AG08395 (cell line): Measurements from ENCODE around the gene RSPH3.
"Not testable (repeated sequence)": the region's sequence is repeated elsewhere in the genome, so short reads cannot be mapped to it uniquely, and the experiment has no call there.

Experiments used
- DNase-seq: peaks from one replicate; pipeline ENCODE4 v3.0.0; 2012; ENCODE audit warnings: mixed read lengths, low spot score

RSPH3 gene, protein sequence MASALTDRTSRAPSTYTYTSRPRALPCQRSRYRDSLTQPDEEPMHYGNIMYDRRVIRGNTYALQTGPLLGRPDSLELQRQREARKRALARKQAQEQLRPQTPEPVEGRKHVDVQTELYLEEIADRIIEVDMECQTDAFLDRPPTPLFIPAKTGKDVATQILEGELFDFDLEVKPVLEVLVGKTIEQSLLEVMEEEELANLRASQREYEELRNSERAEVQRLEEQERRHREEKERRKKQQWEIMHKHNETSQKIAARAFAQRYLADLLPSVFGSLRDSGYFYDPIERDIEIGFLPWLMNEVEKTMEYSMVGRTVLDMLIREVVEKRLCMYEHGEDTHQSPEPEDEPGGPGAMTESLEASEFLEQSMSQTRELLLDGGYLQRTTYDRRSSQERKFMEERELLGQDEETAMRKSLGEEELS

DNA sequence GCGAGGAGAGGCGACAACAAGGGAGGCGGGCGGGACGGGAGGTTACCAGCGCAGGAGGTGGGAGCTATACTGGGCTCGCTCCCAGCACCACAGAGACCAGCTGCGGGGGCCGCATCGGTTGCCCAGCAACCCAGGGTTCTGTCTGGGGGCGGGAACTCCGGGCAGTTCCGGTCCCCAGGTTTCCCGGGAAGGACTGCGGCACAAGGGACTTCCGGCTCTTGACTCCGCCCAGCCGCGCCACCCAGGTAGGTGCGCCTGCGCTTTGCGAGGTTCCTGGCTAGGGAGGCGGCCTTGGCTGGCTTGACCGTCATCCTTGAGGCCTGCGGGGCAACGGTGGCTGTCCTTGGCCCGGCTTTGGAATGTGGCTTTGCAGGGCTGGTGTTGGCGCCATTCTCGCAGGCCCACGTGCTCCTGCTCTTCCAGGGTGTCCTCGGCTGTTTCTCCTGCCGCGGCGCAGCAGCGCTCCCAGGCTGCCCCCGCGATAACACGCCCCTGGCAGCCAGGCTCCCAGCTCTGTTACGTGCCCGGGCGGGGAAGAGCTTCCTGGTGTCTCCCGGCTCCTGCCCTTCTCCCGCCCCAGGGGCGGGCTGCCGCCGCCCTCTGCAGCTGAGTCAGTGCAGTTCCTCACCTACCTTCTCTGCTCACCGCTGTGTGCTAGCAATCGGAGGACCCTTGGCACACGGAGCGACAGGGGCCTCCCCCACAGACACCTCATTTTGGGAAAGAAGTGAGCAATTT lies at the start of gene RSPH3:
Gene RSPH3 (minus strand): TSS at position 537 of the 738 bp plus-strand sequence. CDS start 652 bp downstream, outside the sequence.
- peak; percentile 97 for DNase-seq

DNA sequence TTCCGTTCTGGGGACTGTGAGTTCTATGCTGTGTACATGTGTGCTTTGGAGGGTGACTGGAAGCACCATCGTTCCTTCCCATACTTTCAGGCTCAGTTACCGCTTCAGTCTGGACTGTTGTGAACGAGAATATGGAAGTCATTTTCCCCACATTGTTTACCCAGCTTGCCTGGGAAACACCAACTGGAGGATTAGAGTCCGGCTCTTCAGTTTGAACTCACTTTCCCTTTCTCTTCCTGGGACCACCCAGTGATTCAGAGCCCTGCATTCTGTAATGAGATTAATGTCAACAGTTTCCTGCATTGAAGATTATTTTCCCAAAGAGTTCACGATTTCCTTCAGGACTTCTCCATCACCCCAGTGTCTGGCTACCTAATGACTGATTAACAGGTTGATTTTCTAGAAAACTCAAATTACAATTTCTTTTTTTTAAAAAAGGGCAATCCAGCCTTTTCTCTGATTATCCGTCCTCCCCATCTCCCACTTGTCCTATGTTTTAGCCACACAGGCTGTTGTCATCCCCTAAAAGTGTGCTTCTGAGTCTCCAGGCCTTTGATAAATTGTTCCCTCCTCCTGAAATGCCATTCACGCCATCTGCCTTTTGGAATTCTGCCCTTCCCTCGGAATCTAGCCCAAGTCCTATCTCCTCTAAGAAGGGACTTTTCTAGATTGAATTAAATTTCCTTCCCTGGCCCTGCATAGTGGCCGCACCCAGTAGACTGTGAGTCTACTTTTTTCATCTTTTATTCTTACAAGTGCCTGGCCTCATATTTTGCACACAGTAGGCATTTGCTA lies 48.1 kb upstream of the RSPH3 start:
- DNase-seq, result no peak

DNA sequence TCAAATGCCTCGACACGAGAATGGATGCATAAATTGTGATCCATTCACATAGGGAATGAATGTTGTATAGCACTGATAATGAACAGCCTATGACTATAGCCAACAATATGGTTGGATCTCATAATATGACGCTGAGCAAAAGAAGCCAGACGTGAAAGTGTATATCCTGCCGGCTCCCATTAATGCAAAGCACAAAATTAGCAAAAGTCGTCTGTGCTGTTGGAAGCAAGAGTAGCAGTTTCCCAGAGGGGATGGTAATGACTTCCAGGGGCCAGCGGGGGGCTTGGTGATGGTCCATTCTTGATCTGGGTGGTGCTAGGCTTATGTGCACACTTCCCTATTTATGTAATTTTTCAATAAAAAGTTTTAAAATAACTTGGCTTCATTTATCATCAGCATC lies 45.8 kb upstream of the RSPH3 start:
- no peak for DNase-seq

DNA sequence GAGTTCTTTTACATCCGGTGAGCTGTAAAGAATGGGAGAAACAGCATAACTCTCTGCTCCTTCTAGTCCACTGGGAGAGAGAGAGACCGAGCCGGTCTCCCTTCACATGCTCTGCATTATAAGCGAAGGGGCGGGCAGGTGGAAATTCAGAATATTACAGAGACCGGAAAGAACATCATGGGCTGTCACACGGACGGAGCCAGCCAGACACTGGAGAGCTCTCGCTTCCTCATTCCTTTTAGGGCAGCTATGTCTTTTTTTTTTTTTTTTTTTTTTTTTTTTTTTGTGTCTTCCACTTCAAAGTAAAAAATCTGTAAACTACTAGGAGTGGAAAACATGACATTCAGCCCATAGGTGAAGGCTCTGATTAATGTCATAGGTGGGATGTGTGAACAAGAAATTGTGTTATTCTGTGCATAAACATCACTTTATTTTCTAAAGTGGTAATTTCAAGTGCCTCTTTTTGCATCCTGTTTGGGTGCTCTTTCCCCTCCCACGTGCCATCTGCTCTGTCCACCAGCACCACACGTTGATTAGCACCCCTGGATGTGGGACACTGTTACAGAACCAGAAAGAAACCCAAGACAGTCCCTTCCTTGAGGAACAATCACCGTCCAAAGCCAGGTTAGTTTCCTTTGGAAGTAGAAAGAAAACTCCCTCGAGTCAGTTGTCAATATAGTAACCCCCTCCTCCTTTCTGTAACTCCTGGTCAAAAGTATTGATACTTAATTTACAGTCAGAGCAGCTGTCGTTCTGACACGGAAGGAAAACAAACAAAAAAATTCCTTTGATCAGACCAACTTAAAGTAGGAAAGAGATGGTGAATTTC lies 45.1 kb upstream of the RSPH3 start, which contains the start of gene TAGAP:
Gene TAGAP (minus strand): TSS at position 93 of the 829 bp plus-strand sequence. CDS start 845 bp downstream, outside the sequence.
- DNase-seq, result peak; percentile 44

DNA sequence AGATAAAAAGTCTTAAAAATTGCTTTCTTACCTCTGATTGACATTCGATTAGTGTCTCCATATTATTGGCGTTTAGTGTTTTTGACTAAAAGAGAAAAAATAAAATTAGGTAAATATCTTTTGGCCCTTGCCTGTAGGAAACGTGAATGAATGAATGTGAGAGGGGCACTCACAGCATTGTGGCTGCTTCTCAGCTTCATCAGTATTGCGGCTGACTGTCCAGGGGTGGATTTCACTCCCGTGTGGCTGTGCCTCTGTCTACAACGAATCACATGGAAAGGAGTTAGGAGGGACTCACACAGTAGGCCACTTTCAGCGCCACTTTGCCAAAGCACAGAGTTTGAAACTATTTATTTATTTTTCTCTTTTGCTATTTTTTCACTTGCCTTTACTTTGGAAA lies 43.9 kb upstream of the RSPH3 start:
- DNase-seq, result no peak

DNA sequence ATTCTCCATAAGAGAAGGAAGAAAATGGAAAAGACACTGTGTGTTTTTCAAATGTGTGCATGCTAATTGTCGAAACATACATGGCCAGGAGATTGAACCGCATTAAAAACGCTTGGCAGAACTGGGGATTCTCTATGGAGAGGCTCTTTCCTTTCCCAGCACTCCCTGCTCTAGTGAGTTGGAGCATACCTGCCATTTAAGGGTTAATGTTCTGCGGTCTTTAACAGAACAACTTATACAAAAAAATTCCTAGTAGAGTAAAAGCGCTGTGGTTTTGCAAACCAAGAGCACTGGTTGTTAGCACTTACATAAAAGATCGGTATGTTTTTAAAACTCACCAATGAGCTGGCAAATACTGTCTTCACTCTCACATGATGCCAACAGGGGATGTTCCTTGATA lies 43.2 kb upstream of the RSPH3 start:
- DNase-seq, result no peak

DNA sequence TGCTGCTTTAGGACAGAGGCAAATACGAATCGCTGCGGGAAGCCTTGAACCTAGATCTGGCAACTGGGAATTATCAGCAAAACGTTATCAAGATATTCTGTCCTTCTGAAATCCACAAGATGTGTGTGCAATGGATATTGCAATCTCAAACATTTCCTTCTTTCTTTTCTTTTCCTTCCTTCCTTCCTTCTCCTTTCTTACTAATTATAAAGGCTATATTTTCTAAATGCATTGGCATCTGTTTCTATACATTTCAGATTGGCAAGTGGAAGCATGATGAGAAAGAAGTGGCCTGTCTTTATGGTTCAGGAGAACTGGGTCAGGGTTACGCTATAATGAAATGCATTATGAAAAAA lies 42.8 kb upstream of the RSPH3 start:
- DNase-seq, result no peak

DNA sequence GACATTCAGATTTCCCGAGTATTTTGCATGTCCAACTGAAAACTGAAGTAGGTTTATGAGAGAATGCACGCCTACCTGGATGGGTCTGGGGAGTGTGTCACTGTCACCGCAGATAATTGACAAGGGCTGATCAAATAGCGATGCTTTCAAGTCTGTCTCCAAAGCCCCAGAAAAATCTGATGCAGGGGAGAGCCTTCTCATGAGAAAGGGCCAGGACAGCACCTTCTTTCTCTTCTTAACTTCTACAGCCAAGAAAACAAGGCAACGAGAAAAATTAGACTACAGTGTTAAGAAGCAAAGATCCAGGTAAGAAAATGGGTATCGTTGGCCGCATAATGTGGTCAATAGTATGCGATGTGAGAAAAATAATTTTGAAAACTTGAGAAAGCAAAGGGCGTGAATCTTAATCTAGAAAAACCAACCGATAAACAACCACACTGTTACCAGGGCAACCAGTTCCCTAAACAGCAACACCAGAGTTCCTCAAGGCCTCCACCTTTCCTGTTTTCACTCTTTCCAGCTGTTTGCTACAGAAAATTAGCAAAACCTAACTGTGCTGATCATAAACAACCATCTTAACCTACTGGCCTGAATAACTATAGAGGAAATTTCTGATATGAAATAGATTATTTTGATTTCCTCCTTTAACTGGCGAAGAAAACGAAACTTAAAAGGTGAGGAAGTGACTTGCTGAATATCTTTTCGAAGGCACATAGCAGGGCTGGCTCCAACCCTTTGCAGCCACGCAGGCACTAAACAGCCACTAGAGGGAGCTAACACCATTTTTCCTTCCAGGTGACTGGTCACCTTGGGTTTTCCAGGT lies 42.2 kb upstream of the RSPH3 start:
- peak; percentile 56 for DNase-seq

DNA sequence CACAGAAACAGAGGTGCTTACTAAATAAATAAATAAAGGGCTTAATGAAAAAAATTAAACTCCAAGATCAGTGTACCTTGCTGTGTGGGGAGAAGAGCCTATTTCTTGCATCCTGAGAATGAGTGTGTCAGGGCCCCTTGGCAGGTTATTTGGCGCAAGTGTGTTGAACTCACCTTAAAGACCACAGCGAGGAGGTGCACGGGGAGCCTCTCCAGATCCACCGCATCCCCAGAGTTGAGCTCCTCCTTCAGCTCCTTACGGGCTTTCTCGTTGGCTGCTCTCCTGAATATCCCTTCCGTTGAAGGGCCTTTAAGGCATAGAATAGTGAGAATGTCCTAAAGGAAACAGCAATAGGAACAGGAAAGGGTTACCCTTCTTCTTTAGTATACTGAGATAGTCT lies 41.2 kb upstream of the RSPH3 start:
- no peak for DNase-seq

DNA sequence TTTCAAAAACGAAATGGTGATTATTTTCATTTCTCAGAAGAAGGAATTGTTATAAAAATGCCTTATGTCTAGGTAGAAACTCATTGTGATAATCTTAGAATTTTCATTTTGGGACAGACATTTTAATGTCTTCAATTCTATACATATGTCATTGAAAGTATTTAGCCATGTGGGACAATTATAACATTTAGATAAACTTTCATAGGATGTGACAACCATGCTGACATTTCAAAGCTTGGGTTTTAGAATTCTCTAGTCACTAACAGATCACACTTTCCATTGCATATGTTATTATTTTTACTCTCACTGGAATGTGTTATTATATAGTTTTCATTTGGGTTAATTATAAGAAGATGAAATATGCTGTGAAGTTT lies 39.9 kb upstream of the RSPH3 start:
- no peak for DNase-seq

DNA sequence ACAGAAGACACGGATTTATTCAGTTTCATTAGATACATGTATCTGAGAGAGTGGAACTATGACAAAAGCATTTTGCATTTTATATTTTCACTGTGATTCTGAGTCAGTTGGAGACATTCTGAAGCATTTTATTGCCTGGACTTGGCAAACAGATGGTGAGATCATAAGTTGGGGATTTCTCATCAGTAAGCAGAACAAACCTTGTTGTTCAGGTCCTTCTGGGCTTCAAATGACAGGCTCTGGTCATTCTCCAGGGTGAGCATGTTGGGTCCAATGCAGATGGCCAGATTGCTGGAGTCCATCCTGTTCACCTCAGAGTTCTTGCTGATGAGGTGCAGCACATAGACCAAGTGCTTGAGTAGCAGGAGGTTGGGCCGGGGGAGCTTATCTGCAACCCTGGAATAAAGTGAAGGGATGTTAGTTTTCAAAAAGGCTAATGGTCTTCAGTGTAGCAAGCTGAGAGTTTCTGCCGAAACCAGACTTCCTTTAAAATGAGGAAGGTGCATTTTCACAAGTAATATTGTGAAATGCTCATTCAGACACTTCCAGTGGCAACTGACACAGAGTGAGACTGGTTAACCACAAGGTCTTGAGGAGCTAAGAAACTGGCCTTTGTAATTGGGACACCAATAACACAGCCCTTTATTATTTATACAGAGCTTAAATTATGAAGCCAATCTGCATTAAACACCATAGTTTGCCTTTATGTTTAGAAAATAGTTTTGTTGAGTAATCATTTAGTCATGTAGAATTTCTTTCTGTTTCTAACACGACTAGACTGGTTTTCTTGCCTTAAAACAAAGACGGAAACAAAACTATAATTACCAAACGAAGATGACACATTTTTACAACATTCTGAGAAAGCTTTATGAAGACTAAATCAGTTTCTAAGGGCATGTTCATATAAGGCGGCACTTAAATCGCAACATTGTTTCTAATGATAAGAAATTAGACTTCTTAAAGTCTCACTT lies 39.2 kb upstream of the RSPH3 start:
- peak; percentile 61 for DNase-seq

DNA sequence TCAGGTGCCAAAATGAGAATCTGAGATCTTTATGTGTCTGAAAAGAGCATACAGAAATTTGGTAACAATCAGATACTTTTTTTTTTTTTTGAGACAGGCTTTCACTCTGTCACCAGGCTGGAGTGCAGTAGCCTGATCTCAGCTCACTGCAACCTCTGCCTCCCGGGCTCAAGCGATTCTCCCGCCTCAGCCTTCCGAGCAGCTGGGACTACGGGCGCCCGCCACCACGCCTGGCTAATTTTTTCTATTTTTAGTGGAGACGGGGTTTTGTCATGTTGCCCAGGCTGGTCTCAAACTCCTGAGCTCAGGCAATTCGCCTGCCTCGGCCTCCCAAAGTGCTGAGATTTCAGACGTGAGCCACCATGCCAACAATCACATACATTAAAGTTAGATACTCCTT lies 38.3 kb upstream of the RSPH3 start:
- not testable (repeated sequence) for DNase-seq

DNA sequence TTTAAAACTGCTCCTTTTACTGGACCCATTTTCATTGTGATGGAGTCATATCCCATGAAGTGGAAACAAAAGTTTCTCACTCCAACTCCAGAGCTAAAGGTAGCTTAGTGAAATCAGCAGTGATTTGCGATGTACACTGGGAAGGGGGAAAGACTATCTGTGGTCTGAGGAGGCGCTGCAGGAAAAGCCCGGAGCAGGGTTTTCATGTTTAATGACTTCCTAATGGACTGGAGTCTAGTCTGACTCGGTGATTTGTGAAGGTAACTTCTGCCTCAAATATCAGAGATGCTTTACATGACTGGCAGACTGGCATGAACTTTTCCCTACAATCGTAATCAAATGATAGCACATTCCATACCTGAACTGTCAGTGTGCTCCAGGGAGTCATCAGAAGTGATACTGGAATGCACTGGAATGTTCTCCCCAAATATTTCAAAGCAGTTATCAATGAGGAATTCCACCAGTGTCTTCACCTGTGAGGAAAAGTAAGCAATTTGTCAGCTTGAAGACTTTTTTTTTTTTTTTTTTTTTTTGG lies 37.8 kb upstream of the RSPH3 start:
- DNase-seq, result no peak

DNA sequence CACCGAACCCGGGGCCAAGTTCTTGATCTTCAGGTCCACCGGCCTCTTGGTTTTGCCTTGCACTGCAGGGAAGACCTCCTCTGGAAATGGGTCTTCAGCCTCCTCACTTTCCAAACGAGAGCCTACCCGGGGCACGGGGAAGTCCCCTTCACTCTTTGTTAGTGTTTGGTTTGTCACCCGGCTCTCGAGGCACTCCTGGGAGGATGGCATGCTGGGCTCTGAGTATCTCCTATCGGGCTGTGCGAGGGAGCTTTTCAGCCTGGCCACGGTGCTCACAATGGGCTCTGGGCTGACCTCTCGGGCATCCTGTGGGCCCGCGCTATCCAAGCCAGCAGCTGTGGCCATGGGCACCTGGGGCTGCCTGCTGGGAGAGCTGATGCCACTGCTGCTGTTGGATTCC lies 36.7 kb upstream of the RSPH3 start:
- no peak for DNase-seq

DNA sequence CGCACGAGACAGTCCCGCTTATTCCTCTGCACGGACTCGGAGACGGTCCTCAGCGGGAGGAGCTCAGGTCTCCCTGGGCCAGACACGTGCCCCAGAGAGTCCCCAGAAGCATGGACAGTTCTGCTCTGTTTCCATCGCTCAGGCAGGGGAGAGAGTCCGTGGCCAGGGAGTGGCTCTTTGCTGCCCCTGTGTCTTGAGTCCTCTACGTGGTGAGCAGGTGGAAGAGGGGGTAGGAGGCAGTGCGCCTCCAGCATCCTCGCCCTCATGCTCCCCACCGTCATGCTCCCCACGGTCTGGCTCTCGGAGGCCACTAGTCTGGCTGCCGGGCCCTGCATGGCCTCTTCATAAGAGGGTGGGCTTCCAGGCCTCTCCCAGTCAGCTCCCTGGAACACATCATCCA lies 35.9 kb upstream of the RSPH3 start:
- DNase-seq, result no peak

DNA sequence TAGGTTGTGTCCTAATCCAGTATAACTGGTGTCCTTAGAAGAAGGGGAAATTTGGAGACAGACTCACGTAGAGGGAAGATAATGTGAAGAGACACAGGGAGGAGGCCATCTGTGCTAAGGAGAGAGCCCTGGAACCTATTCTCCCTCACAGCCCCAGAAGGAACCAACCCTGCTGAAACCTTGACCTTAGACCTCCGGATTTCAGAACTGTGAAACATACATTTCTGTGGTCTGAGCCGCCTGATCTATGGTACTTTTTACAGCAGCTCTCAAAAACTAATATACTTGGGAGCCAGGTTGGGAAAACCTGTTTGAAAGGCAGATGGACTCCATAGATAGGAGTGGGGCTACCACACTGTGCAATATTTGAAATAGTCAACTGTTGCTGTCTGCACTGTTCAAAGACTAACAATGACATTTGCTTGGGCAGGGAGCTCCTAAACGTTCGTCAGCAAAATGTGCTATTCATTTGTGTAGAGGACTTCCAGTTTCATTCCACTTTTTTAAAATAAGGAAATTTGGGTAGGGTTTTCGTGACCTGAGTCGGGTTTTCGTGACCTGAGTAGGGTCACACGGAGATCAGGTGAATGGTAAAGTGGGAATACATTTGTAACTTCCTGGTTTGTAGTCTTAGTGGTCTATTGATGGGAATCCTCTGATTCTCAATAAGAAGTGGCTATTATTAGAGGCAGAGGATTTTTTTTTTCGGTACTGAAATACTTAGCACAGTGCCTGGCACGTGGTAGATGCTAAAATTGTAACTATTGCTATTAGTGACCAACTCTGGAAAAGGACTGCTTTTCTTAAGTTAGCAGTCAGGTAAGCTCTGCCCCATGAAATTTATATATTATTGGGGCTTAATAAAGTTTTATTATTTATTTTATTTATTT lies 33.4 kb upstream of the RSPH3 start:
- DNase-seq, result no peak

DNA sequence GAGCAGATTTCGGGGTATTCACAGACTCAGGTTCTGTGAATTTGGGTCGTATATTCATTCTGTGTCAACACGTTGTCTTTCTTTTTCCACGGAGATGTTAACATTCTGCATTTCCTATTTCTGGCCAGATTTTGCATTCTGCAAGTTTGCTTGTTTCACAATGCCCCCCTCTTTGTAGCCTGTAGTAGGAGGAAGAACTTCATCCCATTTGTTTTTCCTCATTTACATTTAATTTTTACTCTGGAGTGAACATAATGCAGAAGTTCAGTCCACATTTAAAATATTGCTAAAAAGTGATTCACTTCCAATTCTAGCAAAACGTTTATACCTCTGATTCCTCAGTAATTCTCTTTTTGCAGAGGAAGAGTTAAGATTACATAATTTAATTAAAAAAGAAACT lies 31.8 kb upstream of the RSPH3 start:
- DNase-seq, result no peak

DNA sequence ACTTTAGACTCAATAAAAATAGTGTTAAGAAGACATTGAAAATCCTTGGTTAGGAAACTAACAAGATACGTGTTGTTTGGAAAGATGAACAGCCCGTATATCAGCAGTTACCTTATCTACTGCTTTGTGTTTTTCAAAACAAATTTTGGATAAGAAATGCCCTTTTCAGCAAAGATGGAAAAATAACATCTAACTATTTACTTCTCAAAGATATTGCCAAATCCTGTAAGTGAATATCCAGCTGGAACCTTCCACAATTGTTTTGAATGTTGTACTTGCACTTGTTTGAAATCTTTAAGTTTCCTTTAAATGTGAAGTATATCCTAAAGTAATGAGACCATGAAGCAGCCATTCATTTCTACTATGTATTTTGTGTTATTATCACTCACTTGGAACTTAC lies 30.2 kb upstream of the RSPH3 start:
- DNase-seq, result no peak
